Skin of body (tissue), 2 donors: ENCODE data around the gene CACNA1C. TPM values are rescaled to one million over a fixed set of nuclear protein-coding genes. Genes with fewer than 3 reads are reported as not detected.

Source experiments
- DNase-seq: peaks from one replicate; lab custom pipeline; 2025; lab: John Stamatoyannopoulos, UW
- total RNA-seq: library from RNA; depleted of rRNA; stranded (reverse); fragments of >200 nt; gene quantifications from one replicate; pipeline ENCODE4 v1.2.3, GENCODE V29; 2014

The CACNA1C gene
- total RNA-seq, 1 donor from 2014 or later, result 4.3 TPM

DNA sequence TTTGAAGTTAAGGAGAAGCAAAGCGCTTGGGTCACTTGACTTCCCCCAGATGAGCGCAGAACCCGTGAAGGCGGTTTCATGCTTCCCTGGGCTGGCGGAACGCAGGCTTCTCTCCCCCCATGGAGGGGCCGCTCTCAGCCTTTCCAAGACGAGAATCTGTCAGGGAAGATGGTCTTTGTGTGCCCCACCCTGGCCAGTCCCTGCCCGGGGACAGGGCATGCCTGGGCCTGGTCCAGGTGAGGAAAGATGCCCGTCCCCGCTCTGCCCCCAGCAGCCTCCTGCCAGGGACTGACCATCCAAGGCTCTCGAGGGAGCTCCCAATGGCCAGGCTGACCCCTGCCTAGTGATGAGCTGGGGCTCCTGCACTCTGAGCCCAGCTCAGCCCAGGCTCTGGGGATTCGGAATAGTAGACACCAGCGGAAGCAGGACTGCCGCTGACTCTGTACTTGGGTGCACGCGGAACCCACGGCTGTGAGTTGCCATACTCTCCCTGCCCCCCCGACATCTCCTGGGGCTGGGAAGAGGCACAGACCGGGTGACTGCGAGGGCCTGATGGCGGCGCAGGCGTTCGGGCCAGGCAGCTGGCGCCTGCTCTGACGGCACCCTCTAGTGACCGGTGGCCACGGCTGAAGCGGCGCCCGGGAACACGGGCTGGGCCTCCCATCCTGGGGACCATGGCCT, 599.8 kb downstream of the CACNA1C start:
- no peak for DNase-seq

- DNase-seq, result no peak
Measured at GRCh38 chr12:2653461-2653965, 600.7 kb downstream of the CACNA1C start.

- DNase-seq, result no peak
Measured at GRCh38 chr12:2654311-2654710, 601.5 kb downstream of the CACNA1C start.

- DNase-seq, result no peak
Measured at GRCh38 chr12:2654741-2655140, 602.0 kb downstream of the CACNA1C start.

GRCh38 chr12:2662524-2662923, 609.7 kb downstream of the CACNA1C start:
- DNase-seq, result no peak

DNA sequence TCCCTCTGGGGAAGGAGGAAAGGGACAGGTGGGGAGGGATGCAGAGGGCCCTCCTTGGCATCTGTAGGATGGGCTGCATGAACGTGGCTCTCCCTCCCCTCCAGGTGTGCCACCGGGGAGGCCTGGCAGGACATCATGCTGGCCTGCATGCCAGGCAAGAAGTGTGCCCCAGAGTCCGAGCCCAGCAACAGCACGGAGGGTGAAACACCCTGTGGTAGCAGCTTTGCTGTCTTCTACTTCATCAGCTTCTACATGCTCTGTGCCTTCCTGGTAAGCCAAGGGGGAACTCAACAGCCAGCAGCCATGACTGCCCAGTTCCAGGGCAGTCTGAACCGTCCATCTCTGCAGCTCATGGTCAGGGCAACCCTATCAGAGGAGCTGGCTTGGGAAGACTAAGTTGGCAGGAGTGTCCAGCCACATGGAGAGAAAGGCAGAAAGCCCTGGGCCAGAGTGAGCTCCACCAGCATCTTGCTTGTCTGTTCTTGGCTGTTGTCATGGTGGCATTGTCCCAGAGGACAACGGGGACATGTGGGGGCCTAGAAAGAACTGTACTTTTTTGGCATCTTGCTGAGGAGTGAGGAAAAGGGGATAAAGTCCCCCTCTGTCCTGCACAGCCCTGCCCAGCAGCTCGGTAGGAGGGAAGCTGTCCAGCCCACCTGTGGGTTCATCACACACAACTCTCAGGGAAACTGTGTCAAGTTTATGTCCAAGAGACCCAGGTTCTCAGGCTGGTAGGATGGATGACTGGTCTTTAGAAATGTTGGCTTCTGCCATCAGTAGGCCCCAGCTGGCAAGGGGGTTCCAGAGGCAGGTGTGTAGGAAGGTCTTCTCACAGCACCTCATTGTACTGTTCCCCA, 612.2 kb downstream of the CACNA1C start:
- DNase-seq, result no peak

GRCh38 chr12:2666411-2666810, 613.6 kb downstream of the CACNA1C start:
- DNase-seq, result no peak

DNA sequence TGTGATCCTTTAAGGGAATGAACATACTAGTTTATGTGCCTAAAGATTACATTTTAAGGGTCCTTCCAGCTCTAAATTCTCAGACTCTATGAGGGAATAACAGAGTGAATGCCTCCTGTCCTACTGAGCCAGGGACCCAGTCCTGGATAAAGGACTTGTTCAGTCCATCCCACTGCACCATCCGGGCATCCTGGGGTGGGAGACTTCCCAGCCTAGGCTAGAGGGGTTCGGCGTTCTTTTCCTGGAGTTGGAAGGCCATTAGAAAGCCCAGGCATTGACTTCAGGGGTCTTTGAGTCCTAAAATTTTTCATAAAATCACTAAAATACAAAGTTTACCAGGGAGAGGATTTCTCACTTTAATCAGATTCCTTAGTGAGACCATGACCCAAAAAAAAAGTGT, 614.1 kb downstream of the CACNA1C start:
- no peak for DNase-seq

DNA sequence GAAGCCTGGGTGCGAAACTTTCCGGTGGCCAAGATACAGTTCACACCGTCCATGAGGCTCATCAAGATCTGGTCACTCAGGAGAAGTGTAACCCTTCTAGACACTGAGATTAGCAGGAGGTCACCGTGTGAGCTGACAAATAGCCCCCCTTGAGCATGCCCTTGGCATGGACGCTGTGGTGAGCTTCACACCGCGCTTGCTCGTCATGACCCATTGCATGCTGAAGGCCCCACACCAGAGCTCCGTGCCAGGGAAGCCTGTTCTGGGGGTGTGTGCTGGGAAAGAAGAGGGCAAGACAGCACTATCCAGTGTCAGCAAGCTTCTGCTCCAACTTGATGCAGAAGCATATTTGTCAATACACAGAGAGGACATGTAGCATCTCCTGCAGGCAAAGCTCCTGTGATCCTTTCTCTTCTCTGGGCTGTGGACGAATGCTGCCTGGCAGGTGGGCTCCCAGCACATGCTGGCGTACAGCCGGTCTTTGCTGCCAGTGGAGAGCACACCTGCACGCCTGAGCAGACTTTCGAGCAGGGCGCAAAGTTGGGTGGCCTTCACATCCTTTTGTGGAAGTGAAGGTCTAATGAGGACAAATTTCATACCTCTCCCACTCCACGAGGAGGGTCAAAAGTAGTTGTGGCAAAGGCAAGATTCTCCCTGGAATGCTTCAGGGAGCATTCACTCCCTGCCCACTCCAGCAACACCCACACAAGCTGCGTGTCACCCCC, 615.1 kb downstream of the CACNA1C start:
- DNase-seq, result no peak

GRCh38 chr12:2668816-2669215, 616.0 kb downstream of the CACNA1C start:
- DNase-seq, result no peak

DNA sequence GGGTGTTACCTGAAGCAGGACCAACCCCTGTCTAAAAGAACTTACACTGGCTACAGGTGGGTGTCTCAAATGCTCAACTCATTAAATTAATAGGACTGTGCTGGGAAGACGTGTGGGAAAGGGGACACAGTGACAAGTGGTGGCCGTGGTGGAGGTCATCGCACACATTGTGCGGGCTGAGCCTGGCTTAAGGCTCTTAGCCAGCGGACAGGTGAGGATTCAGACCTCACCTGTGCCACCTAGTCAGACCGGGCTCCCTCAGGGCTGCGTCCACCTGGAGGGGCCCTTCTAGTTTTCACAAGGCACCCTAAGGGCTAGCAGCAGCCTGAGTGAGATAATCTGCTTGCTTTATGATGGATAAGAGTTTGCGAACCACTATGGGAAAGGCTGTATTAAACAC, 616.8 kb downstream of the CACNA1C start:
- DNase-seq, result no peak

GRCh38 chr12:2672863-2673262, 620.1 kb downstream of the CACNA1C start:
- no peak for DNase-seq

GRCh38 chr12:2673966-2674810, 621.4 kb downstream of the CACNA1C start:
- no peak for DNase-seq

- no peak for DNase-seq
Measured at GRCh38 chr12:2675776-2676175, 623.0 kb downstream of the CACNA1C start.

DNA sequence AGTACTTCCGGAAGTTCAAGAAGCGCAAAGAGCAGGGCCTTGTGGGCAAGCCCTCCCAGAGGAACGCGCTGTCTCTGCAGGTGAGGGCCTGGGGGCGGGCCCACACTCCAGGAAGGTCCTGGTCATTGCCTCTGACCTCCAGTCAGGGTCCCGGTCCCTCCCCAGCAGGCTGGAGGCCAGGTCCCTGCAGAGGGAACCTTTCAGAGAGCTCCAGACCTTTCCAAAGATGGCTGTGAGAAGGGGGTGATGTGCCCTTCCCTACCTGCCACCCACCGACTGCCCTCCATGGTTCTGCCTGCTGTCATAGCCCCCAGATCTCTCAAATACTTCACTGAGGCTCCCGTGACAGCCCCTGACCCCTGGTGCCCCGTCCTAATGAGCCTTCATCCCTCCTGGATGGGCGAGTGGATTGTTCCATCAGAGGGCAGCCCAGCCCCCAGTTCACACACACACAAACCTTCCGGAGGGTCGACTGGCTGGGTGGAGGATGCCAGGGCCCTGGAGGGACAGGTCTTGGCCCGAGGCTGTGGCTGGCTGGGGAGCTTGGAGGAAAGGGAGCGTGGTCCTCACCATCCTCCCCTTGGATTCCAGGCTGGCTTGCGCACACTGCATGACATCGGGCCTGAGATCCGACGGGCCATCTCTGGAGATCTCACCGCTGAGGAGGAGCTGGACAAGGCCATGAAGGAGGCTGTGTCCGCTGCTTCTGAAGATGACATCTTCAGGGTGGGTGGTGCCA, 624.5 kb downstream of the CACNA1C start:
- DNase-seq, result no peak

GRCh38 chr12:2678426-2678825, 625.6 kb downstream of the CACNA1C start:
- DNase-seq, result no peak

DNA sequence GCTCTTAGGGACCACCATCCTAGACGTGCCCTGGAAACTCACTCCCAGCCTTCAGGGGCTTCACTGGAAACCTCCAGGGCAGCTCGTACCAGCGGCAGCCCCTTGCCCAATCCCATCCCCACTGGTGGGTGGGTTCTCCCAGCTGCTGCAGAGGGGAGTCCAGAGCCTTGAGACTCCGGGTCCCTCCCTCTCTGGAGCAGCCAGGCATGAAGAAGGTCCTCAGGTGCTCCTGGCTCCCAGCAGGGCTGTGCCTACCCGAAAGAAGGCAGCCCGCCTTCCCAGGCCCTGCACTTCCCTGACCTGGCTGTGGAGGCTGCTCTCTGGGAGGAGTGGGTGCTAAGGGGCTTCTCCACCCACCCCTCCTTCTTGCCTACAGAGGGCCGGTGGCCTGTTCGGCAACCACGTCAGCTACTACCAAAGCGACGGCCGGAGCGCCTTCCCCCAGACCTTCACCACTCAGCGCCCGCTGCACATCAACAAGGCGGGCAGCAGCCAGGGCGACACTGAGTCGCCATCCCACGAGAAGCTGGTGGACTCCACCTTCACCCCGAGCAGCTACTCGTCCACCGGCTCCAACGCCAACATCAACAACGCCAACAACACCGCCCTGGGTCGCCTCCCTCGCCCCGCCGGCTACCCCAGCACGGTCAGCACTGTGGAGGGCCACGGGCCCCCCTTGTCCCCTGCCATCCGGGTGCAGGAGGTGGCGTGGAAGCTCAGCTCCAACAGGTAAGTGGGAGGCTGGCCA, 626.5 kb downstream of the CACNA1C start:
- no peak for DNase-seq

GRCh38 chr12:2679816-2680675, 627.3 kb downstream of the CACNA1C start:
- no peak for DNase-seq

GRCh38 chr12:2680676-2681039, 627.9 kb downstream of the CACNA1C start:
- no peak for DNase-seq
